GM23338 (cell line): ENCODE measurements around the gene TTC39B. TPM values are rescaled to one million over a fixed set of nuclear protein-coding genes. Genes with fewer than 3 reads are reported as not detected.

Source experiments
- ATAC-seq: fragments of 200-7000 bp; cut with Tn5 transposase; 3 replicates; pipeline ENCODE4 v1.9.1; 2020
- DNase-seq: peaks from one replicate; pipeline ENCODE4 v3.0.0-alpha.2; 2015; ENCODE audit warnings: low spot score
- H2AFZ ChIP-seq: fragments of 200-600 bp; sonication (generic); 2 replicates; pipeline ENCODE4 v1.8.0; 2016; ENCODE audit warnings: antibody characterized with exemption, mild to moderate bottlenecking, moderate library complexity
- H3F3A ChIP-seq: fragments of 200-600 bp; sonication (generic); replicated peaks from 2 replicates; pipeline ENCODE4 v1.8.0; 2017; ENCODE audit warnings: antibody characterized with exemption, mixed run types, low read depth
- H3K27ac ChIP-seq: fragments of 200-600 bp; sonication (generic); 2 replicates; pipeline ENCODE4 v1.6.1; 2016; ENCODE audit warnings: low read depth
- H3K27me3 ChIP-seq: fragments of 200-600 bp; sonication (generic); 2 replicates; pipeline ENCODE4 v1.8.0; 2016; ENCODE audit warnings: mild to moderate bottlenecking, mixed run types, moderate library complexity; ENCODE audit not compliant: insufficient read depth
- H3K36me3 ChIP-seq: fragments of 200-600 bp; sonication (generic); 2 replicates; pipeline ENCODE4 v1.8.0; 2016; ENCODE audit warnings: mild to moderate bottlenecking; ENCODE audit not compliant: insufficient read depth
- H3K4me1 ChIP-seq: fragments of 200-600 bp; sonication (generic); 2 replicates; pipeline ENCODE4 v1.8.0; 2016; ENCODE audit warnings: mild to moderate bottlenecking, moderate library complexity; ENCODE audit not compliant: insufficient read depth
- H3K4me2 ChIP-seq: fragments of 200-600 bp; sonication (generic); 2 replicates; pipeline ENCODE4 v1.7.1; 2017; ENCODE audit warnings: mixed run types
- H3K4me3 ChIP-seq: fragments of 200-600 bp; sonication (generic); 2 replicates; pipeline ENCODE4 v1.6.1; 2016; ENCODE audit warnings: mixed run types
- H3K79me2 ChIP-seq: fragments of 200-600 bp; sonication (generic); replicated peaks from 2 replicates; pipeline ENCODE4 v1.8.0; 2017; ENCODE audit warnings: mild to moderate bottlenecking; ENCODE audit not compliant: insufficient read depth
- H3K9me2 ChIP-seq: fragments of 200-600 bp; sonication (generic); 2 replicates; pipeline ENCODE4 v1.8.0; 2017; ENCODE audit not compliant: insufficient read depth
- H4K20me1 ChIP-seq: fragments of 200-600 bp; sonication (generic); replicated peaks from 2 replicates; pipeline ENCODE4 v1.8.0; 2017; ENCODE audit warnings: mild to moderate bottlenecking; ENCODE audit not compliant: insufficient read depth
- H3K27ac Mint-ChIP-seq: 2 replicates; pipeline ENCODE4 v1.8.0; 2020; ENCODE audit warnings: inconsistent platforms, mild to moderate bottlenecking, moderate library complexity, mixed read lengths
- H3K27me3 Mint-ChIP-seq: 3 replicates; pipeline ENCODE4 v1.8.0; 2022; ENCODE audit warnings: low read depth, mild to moderate bottlenecking, moderate library complexity, mixed read lengths, inconsistent platforms; ENCODE audit not compliant: insufficient read depth, poor library complexity
- H3K36me3 Mint-ChIP-seq: 3 replicates; pipeline ENCODE4 v1.8.0; 2021; ENCODE audit warnings: low read depth, mild to moderate bottlenecking, inconsistent platforms, moderate library complexity, mixed read lengths
- H3K4me1 Mint-ChIP-seq: 3 replicates; pipeline ENCODE4 v1.8.0; 2020; ENCODE audit warnings: mild to moderate bottlenecking, inconsistent platforms, mixed read lengths
- H3K4me3 Mint-ChIP-seq: 3 replicates; pipeline ENCODE4 v1.8.0; 2021; ENCODE audit warnings: moderate library complexity, mild to moderate bottlenecking, inconsistent platforms, mixed read lengths
- H3K9me3 Mint-ChIP-seq: 3 replicates; pipeline ENCODE4 v1.8.0; 2020; ENCODE audit warnings: moderate library complexity, mild to moderate bottlenecking, inconsistent platforms, mixed read lengths
- CREB1 ChIP-seq: fragments of 250-450 bp; sonication (Bioruptor Pico); IDR thresholded peaks from 2 replicates; pipeline ENCODE4 v1.5.0; 2020; ENCODE audit warnings: low read depth, mild to moderate bottlenecking, moderate library complexity
- CTCF ChIP-seq, 2 experiments: fragments of 200-600 bp in 1 of 2; sonication (generic) in 1 of 2; conservative IDR thresholded peaks; 2 replicates each; pipeline versions ENCODE4 v1.5.1 to v1.6.1; 2016 to 2017; ENCODE audit warnings: antibody characterized with exemption in 2 of 2, low read depth in 2 of 2, mild to moderate bottlenecking in 2 of 2, moderate library complexity in 1 of 2
- EZH2 ChIP-seq: fragments of 200-600 bp; sonication (generic); IDR thresholded peaks from one replicate; pipeline ENCODE4 v1.8.0; 2017; ENCODE audit warnings: antibody characterized with exemption, mild to moderate bottlenecking, low read depth; ENCODE audit not compliant: unreplicated experiment
- JUNB ChIP-seq: IDR thresholded peaks from one replicate; pipeline ENCODE4 v1.6.1; 2016; ENCODE audit warnings: antibody characterized with exemption; ENCODE audit not compliant: unreplicated experiment
- NANOG ChIP-seq: IDR thresholded peaks from 2 replicates; pipeline ENCODE4 v1.6.1; 2016; ENCODE audit warnings: antibody characterized with exemption, borderline replicate concordance
- POLR2AphosphoS5 ChIP-seq: IDR thresholded peaks from 2 replicates; pipeline ENCODE4 v1.6.1; 2016; ENCODE audit warnings: antibody characterized with exemption, low read depth
- STAT1 ChIP-seq: IDR thresholded peaks from one replicate; pipeline ENCODE4 v1.6.1; 2016; ENCODE audit warnings: antibody characterized with exemption; ENCODE audit not compliant: unreplicated experiment
- ZNF114 ChIP-seq: fragments of 250-450 bp; sonication (Bioruptor Pico); IDR thresholded peaks from 2 replicates; pipeline ENCODE4 v1.5.0; 2020; ENCODE audit warnings: mild to moderate bottlenecking, moderate library complexity
- ZNF331 ChIP-seq: fragments of 250-450 bp; sonication (Bioruptor Pico); IDR thresholded peaks from 2 replicates; pipeline ENCODE4 v1.5.0; 2020; ENCODE audit warnings: low read depth, mild to moderate bottlenecking, moderate library complexity
- polyA plus RNA-seq: library from polyadenylated mRNA; unstranded; fragments of >200 nt; fragmentation: Nextera tagmentation; extraction: Ambion mirVana; gene quantifications from 2 replicates; pipeline ENCODE4 v1.2.1, GENCODE V29; 2016
- total RNA-seq: library from RNA; depleted of rRNA; stranded (reverse); fragments of >200 nt; shearing (Covaris generic); gene quantifications from 2 replicates; pipeline ENCODE4 v1.2.3, GENCODE V29; 2014
- TF ChIP-seq, protein P1 (sequence below): IDR thresholded peaks from one replicate; pipeline ENCODE4 v1.6.1; 2018; ENCODE audit warnings: antibody characterized with exemption; ENCODE audit not compliant: unreplicated experiment
- TF ChIP-seq, protein P2 (sequence below): fragments of 250-450 bp; sonication (Bioruptor Pico); IDR thresholded peaks from 2 replicates; pipeline ENCODE4 v1.5.0; 2020; ENCODE audit warnings: mild to moderate bottlenecking, moderate library complexity

The TTC39B gene
- total and polyA plus RNA-seq, 2 experiments from 2014 or later = 2.8 to 11.1 TPM

- H3K36me3 ChIP-seq = no peaks in the 10 kb centered on the region
- H3K4me3 ChIP-seq = no peak overlapping the region
- Mint-ChIP-seq H3K4me1 (peaks cover 44% of the 10 kb centered on the region), H3K4me3 (no peak overlapping the region), H3K36me3 (no peaks in the 10 kb centered on the region; the same call in 2 of the 3 replicates), H3K27ac (peak overlapping the region; percentile 74), H3K27me3 (no peaks in the 10 kb centered on the region), H3K9me3 (no peaks in the 10 kb centered on the region)
- peaks cover 5% of the 10 kb centered on the region; the same call in 1 of the 2 replicates for H3K79me2 ChIP-seq
- H3K27ac ChIP-seq = no peak overlapping the region
- H2AFZ ChIP-seq = no peak overlapping the region
- no peak overlapping the region for H3K4me2 ChIP-seq
- no peaks in the 10 kb centered on the region for H3F3A ChIP-seq
- ATAC-seq (no peak), DNase-seq (no peak)
- peaks cover 5% of the 10 kb centered on the region; the same call in 1 of the 2 replicates for H3K9me2 ChIP-seq
- TF ChIP-seq ZNF331 (CRISPR knock-in tag) = no peak
- no peak for TF ChIP-seq STAT1
- TF ChIP-seq, protein P1, sequence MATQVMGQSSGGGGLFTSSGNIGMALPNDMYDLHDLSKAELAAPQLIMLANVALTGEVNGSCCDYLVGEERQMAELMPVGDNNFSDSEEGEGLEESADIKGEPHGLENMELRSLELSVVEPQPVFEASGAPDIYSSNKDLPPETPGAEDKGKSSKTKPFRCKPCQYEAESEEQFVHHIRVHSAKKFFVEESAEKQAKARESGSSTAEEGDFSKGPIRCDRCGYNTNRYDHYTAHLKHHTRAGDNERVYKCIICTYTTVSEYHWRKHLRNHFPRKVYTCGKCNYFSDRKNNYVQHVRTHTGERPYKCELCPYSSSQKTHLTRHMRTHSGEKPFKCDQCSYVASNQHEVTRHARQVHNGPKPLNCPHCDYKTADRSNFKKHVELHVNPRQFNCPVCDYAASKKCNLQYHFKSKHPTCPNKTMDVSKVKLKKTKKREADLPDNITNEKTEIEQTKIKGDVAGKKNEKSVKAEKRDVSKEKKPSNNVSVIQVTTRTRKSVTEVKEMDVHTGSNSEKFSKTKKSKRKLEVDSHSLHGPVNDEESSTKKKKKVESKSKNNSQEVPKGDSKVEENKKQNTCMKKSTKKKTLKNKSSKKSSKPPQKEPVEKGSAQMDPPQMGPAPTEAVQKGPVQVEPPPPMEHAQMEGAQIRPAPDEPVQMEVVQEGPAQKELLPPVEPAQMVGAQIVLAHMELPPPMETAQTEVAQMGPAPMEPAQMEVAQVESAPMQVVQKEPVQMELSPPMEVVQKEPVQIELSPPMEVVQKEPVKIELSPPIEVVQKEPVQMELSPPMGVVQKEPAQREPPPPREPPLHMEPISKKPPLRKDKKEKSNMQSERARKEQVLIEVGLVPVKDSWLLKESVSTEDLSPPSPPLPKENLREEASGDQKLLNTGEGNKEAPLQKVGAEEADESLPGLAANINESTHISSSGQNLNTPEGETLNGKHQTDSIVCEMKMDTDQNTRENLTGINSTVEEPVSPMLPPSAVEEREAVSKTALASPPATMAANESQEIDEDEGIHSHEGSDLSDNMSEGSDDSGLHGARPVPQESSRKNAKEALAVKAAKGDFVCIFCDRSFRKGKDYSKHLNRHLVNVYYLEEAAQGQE = no peak
- no peak for TF ChIP-seq NANOG
- no peak for TF ChIP-seq CREB1 (CRISPR knock-in tag)
- no peaks in the 10 kb centered on the region for H3K27me3 ChIP-seq
- peaks cover 44% of the 10 kb centered on the region for H3K4me1 ChIP-seq
- no peaks in the 10 kb centered on the region for H4K20me1 ChIP-seq
Observed at GRCh38 chr9:15246708-15247107, 60.3 kb downstream of the TTC39B start.

DNA sequence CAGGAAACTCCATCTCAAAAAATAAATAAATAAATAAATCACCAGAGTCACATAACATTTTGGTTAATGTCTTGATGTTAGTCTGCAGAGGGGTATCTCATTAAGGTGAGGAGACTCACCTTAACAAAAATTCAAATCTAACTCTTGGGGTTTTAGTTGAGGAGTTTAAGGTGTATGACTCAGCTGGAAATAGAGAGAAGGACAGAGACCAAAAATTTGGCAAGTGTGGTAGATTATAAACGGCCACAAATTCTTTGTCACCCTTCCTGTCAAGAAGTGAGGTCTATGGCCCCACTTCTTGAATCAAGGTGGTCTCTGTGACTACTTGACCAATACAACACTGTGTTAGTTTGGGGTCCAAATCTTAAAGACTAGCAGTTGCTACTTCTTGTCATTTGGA is 60.8 kb downstream of the TTC39B start:
- Histone ChIP-seq H2AFZ (no peak overlapping the region), H3K4me2 (no peak overlapping the region), H3K27ac (no peak overlapping the region), H3K79me2 (peaks cover 5% of the 10 kb centered on the region; the same call in 1 of the 2 replicates), H3K27me3 (no peaks in the 10 kb centered on the region), H3K9me2 (peaks cover 5% of the 10 kb centered on the region; the same call in 1 of the 2 replicates), H3F3A (no peaks in the 10 kb centered on the region), H4K20me1 (no peaks in the 10 kb centered on the region), H3K36me3 (no peaks in the 10 kb centered on the region), H3K4me1 (peaks cover 44% of the 10 kb centered on the region), H3K4me3 (no peak overlapping the region; the same call in 1 of the 2 replicates)
- no peak overlapping the region for H3K4me3 Mint-ChIP-seq
- DNase-seq (no peak), ATAC-seq (no peak)
- H3K36me3 Mint-ChIP-seq = no peaks in the 10 kb centered on the region; the same call in 2 of the 3 replicates
- no peaks in the 10 kb centered on the region for H3K9me3 Mint-ChIP-seq
- peak overlapping the region; percentile 74 for H3K27ac Mint-ChIP-seq
- H3K27me3 Mint-ChIP-seq = no peaks in the 10 kb centered on the region
- peaks cover 44% of the 10 kb centered on the region for H3K4me1 Mint-ChIP-seq
- TF ChIP-seq CTCF (conservative IDR thresholded peaks at IDR 0.05; ENCODE audit: low read depth in 2 of 2) (no peak), ZNF114 (no peak), JUNB (no peak), ZNF331 (CRISPR knock-in tag) (no peak), POLR2AphosphoS5 (no peak), EZH2 (no peak)
- TF ChIP-seq, protein P2, sequence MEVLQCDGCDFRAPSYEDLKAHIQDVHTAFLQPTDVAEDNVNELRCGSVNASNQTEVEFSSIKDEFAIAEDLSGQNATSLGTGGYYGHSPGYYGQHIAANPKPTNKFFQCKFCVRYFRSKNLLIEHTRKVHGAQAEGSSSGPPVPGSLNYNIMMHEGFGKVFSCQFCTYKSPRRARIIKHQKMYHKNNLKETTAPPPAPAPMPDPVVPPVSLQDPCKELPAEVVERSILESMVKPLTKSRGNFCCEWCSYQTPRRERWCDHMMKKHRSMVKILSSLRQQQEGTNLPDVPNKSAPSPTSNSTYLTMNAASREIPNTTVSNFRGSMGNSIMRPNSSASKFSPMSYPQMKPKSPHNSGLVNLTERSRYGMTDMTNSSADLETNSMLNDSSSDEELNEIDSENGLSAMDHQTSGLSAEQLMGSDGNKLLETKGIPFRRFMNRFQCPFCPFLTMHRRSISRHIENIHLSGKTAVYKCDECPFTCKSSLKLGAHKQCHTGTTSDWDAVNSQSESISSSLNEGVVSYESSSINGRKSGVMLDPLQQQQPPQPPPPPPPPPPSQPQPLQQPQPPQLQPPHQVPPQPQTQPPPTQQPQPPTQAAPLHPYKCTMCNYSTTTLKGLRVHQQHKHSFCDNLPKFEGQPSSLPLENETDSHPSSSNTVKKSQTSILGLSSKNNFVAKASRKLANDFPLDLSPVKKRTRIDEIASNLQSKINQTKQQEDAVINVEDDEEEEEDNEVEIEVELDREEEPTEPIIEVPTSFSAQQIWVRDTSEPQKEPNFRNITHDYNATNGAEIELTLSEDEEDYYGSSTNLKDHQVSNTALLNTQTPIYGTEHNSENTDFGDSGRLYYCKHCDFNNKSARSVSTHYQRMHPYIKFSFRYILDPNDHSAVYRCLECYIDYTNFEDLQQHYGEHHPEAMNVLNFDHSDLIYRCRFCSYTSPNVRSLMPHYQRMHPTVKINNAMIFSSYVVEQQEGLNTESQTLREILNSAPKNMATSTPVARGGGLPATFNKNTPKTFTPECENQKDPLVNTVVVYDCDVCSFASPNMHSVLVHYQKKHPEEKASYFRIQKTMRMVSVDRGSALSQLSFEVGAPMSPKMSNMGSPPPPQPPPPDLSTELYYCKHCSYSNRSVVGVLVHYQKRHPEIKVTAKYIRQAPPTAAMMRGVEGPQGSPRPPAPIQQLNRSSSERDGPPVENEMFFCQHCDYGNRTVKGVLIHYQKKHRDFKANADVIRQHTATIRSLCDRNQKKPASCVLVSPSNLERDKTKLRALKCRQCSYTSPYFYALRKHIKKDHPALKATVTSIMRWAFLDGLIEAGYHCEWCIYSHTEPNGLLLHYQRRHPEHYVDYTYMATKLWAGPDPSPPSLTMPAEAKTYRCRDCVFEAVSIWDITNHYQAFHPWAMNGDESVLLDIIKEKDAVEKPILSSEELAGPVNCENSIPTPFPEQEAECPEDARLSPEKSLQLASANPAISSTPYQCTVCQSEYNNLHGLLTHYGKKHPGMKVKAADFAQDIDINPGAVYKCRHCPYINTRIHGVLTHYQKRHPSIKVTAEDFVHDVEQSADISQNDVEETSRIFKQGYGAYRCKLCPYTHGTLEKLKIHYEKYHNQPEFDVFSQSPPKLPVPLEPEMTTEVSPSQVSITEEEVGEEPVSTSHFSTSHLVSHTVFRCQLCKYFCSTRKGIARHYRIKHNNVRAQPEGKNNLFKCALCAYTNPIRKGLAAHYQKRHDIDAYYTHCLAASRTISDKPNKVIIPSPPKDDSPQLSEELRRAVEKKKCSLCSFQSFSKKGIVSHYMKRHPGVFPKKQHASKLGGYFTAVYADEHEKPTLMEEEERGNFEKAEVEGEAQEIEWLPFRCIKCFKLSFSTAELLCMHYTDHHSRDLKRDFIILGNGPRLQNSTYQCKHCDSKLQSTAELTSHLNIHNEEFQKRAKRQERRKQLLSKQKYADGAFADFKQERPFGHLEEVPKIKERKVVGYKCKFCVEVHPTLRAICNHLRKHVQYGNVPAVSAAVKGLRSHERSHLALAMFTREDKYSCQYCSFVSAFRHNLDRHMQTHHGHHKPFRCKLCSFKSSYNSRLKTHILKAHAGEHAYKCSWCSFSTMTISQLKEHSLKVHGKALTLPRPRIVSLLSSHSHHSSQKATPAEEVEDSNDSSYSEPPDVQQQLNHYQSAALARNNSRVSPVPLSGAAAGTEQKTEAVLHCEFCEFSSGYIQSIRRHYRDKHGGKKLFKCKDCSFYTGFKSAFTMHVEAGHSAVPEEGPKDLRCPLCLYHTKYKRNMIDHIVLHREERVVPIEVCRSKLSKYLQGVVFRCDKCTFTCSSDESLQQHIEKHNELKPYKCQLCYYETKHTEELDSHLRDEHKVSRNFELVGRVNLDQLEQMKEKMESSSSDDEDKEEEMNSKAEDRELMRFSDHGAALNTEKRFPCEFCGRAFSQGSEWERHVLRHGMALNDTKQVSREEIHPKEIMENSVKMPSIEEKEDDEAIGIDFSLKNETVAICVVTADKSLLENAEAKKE (CRISPR knock-in tag) = no peak
